CD4-positive, CD25-positive, alpha-beta regulatory T cell (primary cell): ENCODE results near the gene APBA2. TPM values are rescaled to one million over a fixed set of nuclear protein-coding genes. Genes with fewer than 3 reads are reported as not detected.

Source experiments
- ATAC-seq, 2 donors: fragments of 150-1000 bp; cut with Tn5 transposase; one replicate each; pipeline ENCODE4 v1.10.0; 2021; ENCODE audit warnings: low read depth in 2 of 2, moderate number of reproducible peaks in 2 of 2, moderate library complexity in 1 of 2
- DNase-seq, 3 donors: peaks; one replicate each; pipeline versions ENCODE4 v3.0.0 to v3.0.0-alpha.2; 2012 to 2022; ENCODE audit warnings: mixed read lengths in 1 of 3
- H3K27ac ChIP-seq: one replicate; pipeline ENCODE4 v1.7.0; 2013; ENCODE audit warnings: mild to moderate bottlenecking, low read length; ENCODE audit not compliant: insufficient read depth, poor library complexity, severe bottlenecking
- H3K27me3 ChIP-seq: one replicate; pipeline ENCODE4 v1.7.0; 2013; ENCODE audit warnings: low read length; ENCODE audit not compliant: control insufficient read depth, insufficient read depth
- H3K36me3 ChIP-seq: one replicate; pipeline ENCODE4 v1.7.0; 2013; ENCODE audit warnings: mild to moderate bottlenecking, low read length, moderate library complexity; ENCODE audit not compliant: control insufficient read depth, insufficient read depth
- H3K4me1 ChIP-seq: 2 replicates; pipeline ENCODE4 v1.7.0; 2013; ENCODE audit warnings: mild to moderate bottlenecking, low read length; ENCODE audit not compliant: insufficient read depth, control insufficient read depth, poor library complexity, severe bottlenecking
- H3K4me3 ChIP-seq: one replicate; pipeline ENCODE4 v1.7.0; 2013; ENCODE audit warnings: low read depth, mild to moderate bottlenecking, low read length, moderate library complexity
- H3K9me3 ChIP-seq, 2 experiments: 1 replicate in 1 of 2; 2 replicates in 1 of 2; pipeline ENCODE4 v1.7.0; 2013; ENCODE audit warnings: low read length in 2 of 2, mild to moderate bottlenecking in 1 of 2, moderate library complexity in 1 of 2; ENCODE audit not compliant: control insufficient read depth in 2 of 2
- H3K27ac Mint-ChIP-seq, 3 donors: one replicate each; pipeline ENCODE4 v1.8.0; 2020 to 2022; ENCODE audit warnings: mild to moderate bottlenecking in 3 of 3, mixed read lengths in 3 of 3, moderate library complexity in 2 of 3
- H3K27me3 Mint-ChIP-seq: one replicate; pipeline ENCODE4 v1.8.0; 2022; ENCODE audit warnings: mild to moderate bottlenecking, mixed read lengths
- H3K36me3 Mint-ChIP-seq: one replicate; pipeline ENCODE4 v1.8.0; 2020; ENCODE audit warnings: mixed read lengths
- H3K4me1 Mint-ChIP-seq, 4 donors: one replicate each; pipeline ENCODE4 v1.8.0; 2020 to 2022; ENCODE audit warnings: mixed read lengths in 4 of 4, mild to moderate bottlenecking in 1 of 4
- H3K4me3 Mint-ChIP-seq, 4 donors: one replicate each; pipeline ENCODE4 v1.8.0; 2020 to 2022; ENCODE audit warnings: mild to moderate bottlenecking in 4 of 4, mixed read lengths in 4 of 4, moderate library complexity in 3 of 4
- H3K9me3 Mint-ChIP-seq, 7 donors: one replicate each; pipeline ENCODE4 v1.8.0; 2020 to 2022; ENCODE audit warnings: mixed read lengths in 7 of 7, mild to moderate bottlenecking in 3 of 7, moderate library complexity in 2 of 7
- polyA plus RNA-seq, 4 donors: library from polyadenylated mRNA; unstranded; fragments of 300-500 nt; fragmentation: Illumina TruSeq; gene quantifications; one replicate each; pipeline ENCODE4 v1.2.3, GENCODE V29; 2021
- total RNA-seq: library from RNA; stranded (reverse); gene quantifications from one replicate; pipeline ENCODE4 v1.2.3, GENCODE V29; 2022

APBA2 gene
- total and polyA plus RNA-seq, 5 donors from 2014 or later: 8.6 to 24.2 (median 13.9) TPM

DNA sequence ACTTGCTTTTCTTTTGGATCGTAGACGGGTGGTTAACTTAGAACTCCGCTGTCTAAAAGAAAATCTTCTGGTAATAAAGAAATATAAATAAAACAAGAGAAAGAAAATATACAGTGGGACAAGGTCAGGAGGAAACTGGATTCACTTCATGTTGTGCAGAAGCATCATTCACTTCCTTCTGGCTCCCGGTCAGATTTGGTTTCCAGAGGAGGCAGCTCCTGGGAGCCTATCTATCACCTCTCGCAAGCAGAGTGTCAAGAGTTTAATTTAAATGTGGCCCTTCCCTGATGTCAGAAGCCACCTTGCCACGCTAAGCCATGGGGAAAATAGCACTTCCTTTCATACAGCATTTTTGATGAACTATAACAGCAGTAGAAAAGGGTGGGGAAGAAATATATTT, 244.7 kb downstream of the APBA2 start:
- no peaks in the 10 kb centered on the region for H3K36me3 ChIP-seq
- H3K27me3 ChIP-seq: no peaks in the 10 kb centered on the region
- no peaks in the 10 kb centered on the region for H3K4me1 ChIP-seq
- DNase-seq (no peak), ATAC-seq (no peak)
- H3K4me3 Mint-ChIP-seq: no peak overlapping the region
- no peaks in the 10 kb centered on the region for H3K27me3 Mint-ChIP-seq
- no peak overlapping the region for H3K27ac Mint-ChIP-seq
- H3K4me3 ChIP-seq: no peak overlapping the region
- H3K36me3 Mint-ChIP-seq: no peaks in the 10 kb centered on the region
- no peaks in the 10 kb centered on the region for H3K4me1 Mint-ChIP-seq
- H3K27ac ChIP-seq: no peak overlapping the region
- peaks cover 0 to 1% (median 0%) of the 10 kb centered on the region in 7 donors for H3K9me3 Mint-ChIP-seq
- no peaks in the 10 kb centered on the region for H3K9me3 ChIP-seq

GRCh38 chr15:29130951-29131839, 245.4 kb downstream of the APBA2 start:
- Mint-ChIP-seq H3K27ac (no peak overlapping the region), H3K4me1 (no peaks in the 10 kb centered on the region), H3K36me3 (no peaks in the 10 kb centered on the region), H3K9me3 (peaks cover 0 to 1% (median 0%) of the 10 kb centered on the region in 7 donors), H3K27me3 (no peaks in the 10 kb centered on the region), H3K4me3 (no peak overlapping the region)
- Histone ChIP-seq H3K27me3 (no peaks in the 10 kb centered on the region), H3K27ac (no peak overlapping the region), H3K4me1 (no peaks in the 10 kb centered on the region), H3K4me3 (no peak overlapping the region), H3K9me3 (no peaks in the 10 kb centered on the region), H3K36me3 (no peaks in the 10 kb centered on the region)
- ATAC-seq (no peak), DNase-seq (no peak)

DNA sequence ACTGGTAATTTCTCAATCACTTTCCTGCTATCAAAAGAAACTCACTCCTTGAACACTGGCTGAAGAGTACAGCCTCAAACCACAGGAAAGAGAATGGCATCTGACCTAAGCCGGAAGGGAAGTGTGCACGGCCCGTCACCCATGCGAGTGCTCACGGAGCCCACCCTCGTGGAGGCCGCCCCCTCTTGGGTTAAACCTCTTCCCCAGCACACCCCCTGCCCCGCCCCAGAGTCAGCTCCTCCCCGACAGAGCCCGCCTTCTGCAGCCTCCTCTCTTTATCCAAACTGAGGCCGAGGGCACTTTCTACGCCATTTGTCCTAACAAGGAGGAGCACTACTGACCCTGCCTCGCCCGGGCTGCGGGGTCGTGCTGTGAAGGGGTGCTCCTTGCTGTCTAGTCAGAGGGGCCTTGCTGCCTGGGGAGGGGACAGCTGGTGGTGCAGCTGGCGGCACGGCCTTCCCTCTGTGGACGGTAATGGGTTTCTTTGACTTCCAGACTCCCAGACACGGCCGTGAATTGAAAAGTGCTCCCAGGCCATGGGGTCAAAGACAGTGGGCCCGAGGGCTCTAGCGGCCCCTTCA, 246.2 kb downstream of the APBA2 start:
- H3K36me3 ChIP-seq: no peaks in the 10 kb centered on the region
- H3K27ac ChIP-seq: no peak overlapping the region
- no peaks in the 10 kb centered on the region for H3K36me3 Mint-ChIP-seq
- H3K4me1 ChIP-seq: no peaks in the 10 kb centered on the region
- no peak overlapping the region for H3K4me3 Mint-ChIP-seq
- no peaks in the 10 kb centered on the region for H3K4me1 Mint-ChIP-seq
- no peak overlapping the region for H3K4me3 ChIP-seq
- H3K27me3 ChIP-seq: no peaks in the 10 kb centered on the region
- H3K27ac Mint-ChIP-seq: no peak overlapping the region
- no peak for ATAC-seq
- DNase-seq: no peak
- H3K27me3 Mint-ChIP-seq: no peaks in the 10 kb centered on the region
- no peaks in the 10 kb centered on the region for H3K9me3 ChIP-seq
- H3K9me3 Mint-ChIP-seq: peaks cover 0 to 3% (median 0%) of the 10 kb centered on the region in 7 donors

GRCh38 chr15:29132735-29133181, 247.0 kb downstream of the APBA2 start:
- no peaks in the 10 kb centered on the region for H3K36me3 Mint-ChIP-seq
- H3K4me1 Mint-ChIP-seq: no peaks in the 10 kb centered on the region
- Histone ChIP-seq H3K27me3 (no peaks in the 10 kb centered on the region), H3K36me3 (no peaks in the 10 kb centered on the region), H3K4me1 (no peaks in the 10 kb centered on the region), H3K9me3 (no peaks in the 10 kb centered on the region), H3K27ac (no peak overlapping the region), H3K4me3 (no peak overlapping the region)
- DNase-seq (no peak), ATAC-seq (no peak)
- no peak overlapping the region for H3K27ac Mint-ChIP-seq
- no peaks in the 10 kb centered on the region for H3K27me3 Mint-ChIP-seq
- H3K4me3 Mint-ChIP-seq: no peak overlapping the region
- H3K9me3 Mint-ChIP-seq: peaks cover 0 to 3% (median 0%) of the 10 kb centered on the region in 7 donors

- Mint-ChIP-seq H3K27me3 (no peaks in the 10 kb centered on the region), H3K9me3 (peaks cover 0 to 3% (median 0%) of the 10 kb centered on the region in 7 donors), H3K4me1 (peaks cover 0 to under 1% (median 0%) of the 10 kb centered on the region in 4 donors), H3K4me3 (no peak overlapping the region), H3K36me3 (no peaks in the 10 kb centered on the region), H3K27ac (no peak overlapping the region)
- H3K4me3 ChIP-seq: no peak overlapping the region
- no peak for DNase-seq
- H3K36me3 ChIP-seq: no peaks in the 10 kb centered on the region
- no peaks in the 10 kb centered on the region for H3K27me3 ChIP-seq
- no peak overlapping the region for H3K27ac ChIP-seq
- H3K4me1 ChIP-seq: no peaks in the 10 kb centered on the region
- no peak for ATAC-seq
- H3K9me3 ChIP-seq: no peaks in the 10 kb centered on the region
These were observed 247.5 kb downstream of the APBA2 start for GRCh38 chr15:29133321-29133720.

- Mint-ChIP-seq H3K9me3 (peaks cover 0 to 3% (median 0%) of the 10 kb centered on the region in 7 donors), H3K27ac (no peak overlapping the region), H3K36me3 (no peaks in the 10 kb centered on the region), H3K27me3 (no peaks in the 10 kb centered on the region), H3K4me3 (no peak overlapping the region), H3K4me1 (peaks cover 0 to 5% (median 2%) of the 10 kb centered on the region in 4 donors)
- Histone ChIP-seq H3K4me1 (no peaks in the 10 kb centered on the region), H3K27me3 (no peaks in the 10 kb centered on the region), H3K36me3 (no peaks in the 10 kb centered on the region), H3K9me3 (no peaks in the 10 kb centered on the region), H3K27ac (no peak overlapping the region), H3K4me3 (no peak overlapping the region)
- ATAC-seq (no peak), DNase-seq (no peak)
These were observed 248.0 kb downstream of the APBA2 start for GRCh38 chr15:29133791-29134190.

DNA sequence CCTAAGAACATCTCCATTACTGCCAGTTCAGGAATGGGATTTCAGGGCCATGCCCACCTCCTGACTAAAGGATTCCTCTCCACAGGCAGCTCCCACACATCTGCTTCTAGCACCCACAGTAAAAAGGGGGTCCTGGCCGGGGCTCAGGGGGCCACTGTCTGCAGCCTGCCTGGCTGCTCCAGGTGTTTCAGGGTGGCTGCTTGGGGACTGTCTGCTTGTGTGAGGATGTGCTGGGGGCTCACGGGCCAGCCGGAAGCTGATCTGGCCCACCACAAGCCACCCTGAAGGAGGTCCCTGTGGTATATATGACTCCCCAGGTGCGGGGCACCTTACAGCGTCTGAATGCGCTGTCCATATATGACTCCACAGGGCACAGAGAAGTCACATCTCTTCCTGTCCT, 248.5 kb downstream of the APBA2 start:
- ATAC-seq (no peak), DNase-seq (no peak)
- Mint-ChIP-seq H3K4me3 (no peak overlapping the region), H3K4me1 (peaks cover 0 to 5% (median 2%) of the 10 kb centered on the region in 4 donors), H3K27me3 (peaks cover 1% of the 10 kb centered on the region), H3K36me3 (no peaks in the 10 kb centered on the region), H3K27ac (no peak overlapping the region), H3K9me3 (peaks cover 0 to 3% (median 0%) of the 10 kb centered on the region in 7 donors)
- Histone ChIP-seq H3K4me1 (no peaks in the 10 kb centered on the region), H3K9me3 (no peaks in the 10 kb centered on the region), H3K4me3 (no peak overlapping the region), H3K36me3 (no peaks in the 10 kb centered on the region), H3K27ac (no peak overlapping the region), H3K27me3 (no peaks in the 10 kb centered on the region)
